ENCODE measurements around the gene NCCRP1. TPM values are rescaled to one million over a fixed set of nuclear protein-coding genes. Genes with fewer than 3 reads are reported as not detected.

The NCCRP1 gene
- total RNA-seq, 1 donor from 2014 or later, result not detected

DNA sequence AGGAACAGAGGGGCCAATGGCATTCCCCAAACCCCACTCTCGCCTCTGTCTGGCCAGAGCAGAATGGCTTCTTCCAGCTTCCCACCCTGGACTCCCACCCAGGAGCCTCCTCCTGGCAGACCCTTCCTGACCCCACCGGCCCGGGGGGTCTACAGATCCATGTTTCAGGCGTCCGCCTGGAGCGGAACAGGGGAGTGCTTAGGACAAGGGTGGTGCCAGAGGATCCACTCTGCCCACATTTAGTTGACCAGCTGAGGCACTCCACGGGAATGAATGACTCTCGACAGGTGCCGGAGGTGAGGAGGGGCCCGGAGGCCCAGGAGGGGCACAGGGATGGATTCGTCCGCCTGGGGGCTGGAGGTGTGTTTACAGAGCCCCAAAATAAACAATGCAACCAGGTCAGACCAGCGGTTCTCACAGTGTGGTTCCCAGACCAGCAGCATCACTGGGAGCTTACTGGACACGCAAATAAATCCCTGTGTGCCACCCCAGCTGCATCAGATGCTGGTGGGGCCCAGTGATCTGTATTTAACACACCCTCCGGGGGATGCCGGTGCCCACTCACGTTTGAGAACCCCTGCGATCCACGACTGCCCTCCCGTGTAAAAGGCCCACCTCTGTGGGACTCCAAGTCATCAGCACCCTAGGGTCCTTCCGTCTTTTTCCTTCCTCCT, 15.1 kb upstream of the NCCRP1 start:
- DNase-seq, result no peak
- H3K27ac Mint-ChIP-seq, result no peak overlapping the region
- H3K4me1 Mint-ChIP-seq, result no peaks in the 10 kb centered on the region
- peaks cover 5% of the 10 kb centered on the region for H3K36me3 Mint-ChIP-seq (ENCODE audit: low read depth)
- intact Hi-C loops (cut with micrococcal nuclease), result no loop called here
- H3K9me3 Mint-ChIP-seq, result no peaks in the 10 kb centered on the region
- no peak overlapping the region for H3K4me3 Mint-ChIP-seq
- H3K27me3 Mint-ChIP-seq, result no peaks in the 10 kb centered on the region

- Mint-ChIP-seq H3K4me1 (no peaks in the 10 kb centered on the region), H3K36me3 (ENCODE audit: low read depth) (peaks cover 5% of the 10 kb centered on the region), H3K27ac (no peak overlapping the region), H3K27me3 (no peaks in the 10 kb centered on the region), H3K4me3 (no peak overlapping the region), H3K9me3 (no peaks in the 10 kb centered on the region)
- intact Hi-C loops (cut with micrococcal nuclease), result no loop called here
- no peak for DNase-seq
These were observed 14.6 kb upstream of the NCCRP1 start for GRCh38 chr19:39182174-39182505.

GRCh38 chr19:39183104-39183503, 13.7 kb upstream of the NCCRP1 start:
- no peaks in the 10 kb centered on the region for H3K4me1 Mint-ChIP-seq
- no peak for DNase-seq
- no peaks in the 10 kb centered on the region for H3K27me3 Mint-ChIP-seq
- peaks cover 5% of the 10 kb centered on the region for H3K36me3 Mint-ChIP-seq (ENCODE audit: low read depth)
- intact Hi-C loops (cut with micrococcal nuclease), result no loop called here
- no peaks in the 10 kb centered on the region for H3K9me3 Mint-ChIP-seq
- H3K4me3 Mint-ChIP-seq, result no peak overlapping the region
- no peak overlapping the region for H3K27ac Mint-ChIP-seq

- intact Hi-C loops (cut with micrococcal nuclease), result no loop called here
- H3K4me3 Mint-ChIP-seq, result no peak overlapping the region
- H3K27ac Mint-ChIP-seq, result no peak overlapping the region
- peaks cover 8% of the 10 kb centered on the region for H3K27me3 Mint-ChIP-seq
- no peak for DNase-seq
- H3K9me3 Mint-ChIP-seq, result no peaks in the 10 kb centered on the region
- no peaks in the 10 kb centered on the region for H3K36me3 Mint-ChIP-seq (ENCODE audit: low read depth)
- no peaks in the 10 kb centered on the region for H3K4me1 Mint-ChIP-seq
These were observed 10.4 kb upstream of the NCCRP1 start for GRCh38 chr19:39186391-39186790.

GRCh38 chr19:39187552-39187943, 9.2 kb upstream of the NCCRP1 start:
- Mint-ChIP-seq H3K9me3 (no peaks in the 10 kb centered on the region), H3K27ac (no peak overlapping the region), H3K4me1 (no peaks in the 10 kb centered on the region), H3K4me3 (no peak overlapping the region), H3K36me3 (ENCODE audit: low read depth) (no peaks in the 10 kb centered on the region), H3K27me3 (peaks cover 9% of the 10 kb centered on the region)
- DNase-seq, result no peak
- intact Hi-C loops (cut with micrococcal nuclease), result loop anchor here (1.0 kb wide), 1 partner anchor 65 kb away; no protein-coding TSS in a partner anchor

DNA sequence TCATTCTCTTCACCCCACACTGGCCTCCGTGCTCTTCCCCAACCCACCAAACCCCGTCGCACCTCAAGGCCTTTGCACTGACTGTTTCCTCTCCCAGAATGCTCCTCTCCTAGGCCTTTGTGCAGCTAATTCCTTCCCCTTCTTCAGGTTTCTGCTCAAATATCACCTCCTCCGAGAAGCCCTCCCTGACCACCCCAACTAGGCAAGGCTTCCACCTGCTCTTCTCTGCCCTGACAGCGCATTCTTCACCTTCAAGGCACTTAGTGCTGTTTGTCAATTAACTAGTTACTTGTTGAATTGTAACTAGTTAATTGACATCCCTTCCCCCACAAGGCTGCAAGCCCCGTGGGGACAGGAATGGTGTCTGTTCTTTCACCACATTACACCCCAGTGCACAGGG, 7.8 kb upstream of the NCCRP1 start:
- H3K27ac Mint-ChIP-seq, result no peak overlapping the region
- intact Hi-C loops (cut with micrococcal nuclease), result no loop called here
- peaks cover 14% of the 10 kb centered on the region for H3K27me3 Mint-ChIP-seq
- DNase-seq, result no peak
- no peak overlapping the region for H3K4me3 Mint-ChIP-seq
- no peaks in the 10 kb centered on the region for H3K36me3 Mint-ChIP-seq (ENCODE audit: low read depth)
- H3K9me3 Mint-ChIP-seq, result no peaks in the 10 kb centered on the region
- no peaks in the 10 kb centered on the region for H3K4me1 Mint-ChIP-seq

DNA sequence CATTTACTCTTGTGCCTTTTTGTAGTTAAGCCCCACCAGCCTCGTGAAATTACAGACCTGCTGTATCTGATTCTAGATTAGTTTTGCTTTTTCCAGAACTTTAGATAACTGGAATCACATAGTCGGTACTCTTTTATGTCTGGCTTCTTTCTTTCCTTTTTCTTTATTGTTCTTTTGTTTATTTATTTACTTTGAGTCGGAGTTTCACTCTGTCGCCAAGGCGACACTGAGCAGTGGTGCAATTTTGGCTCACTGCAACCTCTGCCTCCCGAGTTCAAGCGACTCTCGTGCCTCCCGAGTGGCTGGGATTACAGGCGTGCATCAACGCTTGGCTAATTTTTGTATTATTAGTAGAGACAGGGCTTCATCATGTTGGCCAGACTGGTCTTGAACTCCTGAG, 6.0 kb upstream of the NCCRP1 start:
- H3K9me3 Mint-ChIP-seq, result no peaks in the 10 kb centered on the region
- intact Hi-C loops (cut with micrococcal nuclease), result no loop called here
- no peaks in the 10 kb centered on the region for H3K4me1 Mint-ChIP-seq
- H3K27me3 Mint-ChIP-seq, result peaks cover 26% of the 10 kb centered on the region
- no peaks in the 10 kb centered on the region for H3K36me3 Mint-ChIP-seq (ENCODE audit: low read depth)
- no peak overlapping the region for H3K4me3 Mint-ChIP-seq
- DNase-seq, result no peak
- no peak overlapping the region for H3K27ac Mint-ChIP-seq

DNA sequence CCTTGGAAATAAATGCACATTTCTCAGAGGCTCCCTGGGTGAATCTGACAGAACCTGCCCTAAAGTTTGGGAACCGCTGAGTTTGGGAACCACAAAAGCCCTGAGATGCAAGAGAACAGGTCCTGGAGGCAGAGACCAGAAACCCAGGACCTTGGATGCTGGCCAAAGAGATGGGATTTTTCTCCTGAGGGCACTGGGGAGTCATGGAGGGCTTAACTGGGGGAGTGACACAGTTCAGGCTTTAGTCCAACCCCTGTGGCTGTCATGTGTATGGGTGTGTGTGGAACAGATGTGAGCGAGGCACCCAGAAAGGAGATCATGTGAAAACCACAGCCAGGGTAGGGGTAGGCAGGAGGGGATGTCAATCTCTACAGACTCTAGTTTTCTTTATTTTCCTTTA, 3.9 kb upstream of the NCCRP1 start:
- DNase-seq, result no peak
- intact Hi-C loops (cut with micrococcal nuclease), result no loop called here
- H3K4me3 Mint-ChIP-seq, result no peak overlapping the region
- no peaks in the 10 kb centered on the region for H3K9me3 Mint-ChIP-seq
- H3K4me1 Mint-ChIP-seq, result peaks cover 7% of the 10 kb centered on the region
- H3K27ac Mint-ChIP-seq, result no peak overlapping the region
- no peaks in the 10 kb centered on the region for H3K36me3 Mint-ChIP-seq (ENCODE audit: low read depth)
- H3K27me3 Mint-ChIP-seq, result peaks cover 42% of the 10 kb centered on the region

DNA sequence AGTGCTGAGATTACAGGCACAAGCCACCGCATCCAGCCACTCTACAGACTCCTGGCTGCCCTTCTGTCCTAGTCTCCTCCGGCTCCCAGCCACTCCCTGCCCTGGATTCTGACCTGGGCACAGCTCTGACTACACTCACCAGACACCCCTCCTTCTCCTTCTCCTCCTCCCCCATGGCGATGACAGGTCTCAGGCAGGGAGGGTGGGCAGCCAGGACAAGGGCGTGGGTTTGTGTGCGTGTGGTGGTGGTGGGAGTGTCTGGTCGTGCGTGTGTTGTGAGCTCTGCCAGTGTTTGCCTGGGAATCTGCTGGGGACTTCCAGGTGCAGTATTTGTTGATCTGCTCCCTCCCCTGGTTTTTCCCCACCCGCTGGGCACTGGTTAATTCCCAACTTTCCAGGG, 3.0 kb upstream of the NCCRP1 start:
- Mint-ChIP-seq H3K27ac (no peak overlapping the region), H3K4me1 (peaks cover 7% of the 10 kb centered on the region), H3K4me3 (no peak overlapping the region), H3K9me3 (no peaks in the 10 kb centered on the region), H3K27me3 (peaks cover 50% of the 10 kb centered on the region), H3K36me3 (ENCODE audit: low read depth) (no peaks in the 10 kb centered on the region)
- DNase-seq, result no peak
- intact Hi-C loops (cut with micrococcal nuclease), result no loop called here

GRCh38 chr19:39194832-39195542, 1.8 kb upstream of the NCCRP1 start:
- intact Hi-C loops (cut with micrococcal nuclease), result no loop called here
- Mint-ChIP-seq H3K36me3 (ENCODE audit: low read depth) (no peaks in the 10 kb centered on the region), H3K4me1 (peaks cover 7% of the 10 kb centered on the region), H3K4me3 (no peak overlapping the region), H3K9me3 (no peaks in the 10 kb centered on the region), H3K27ac (no peak overlapping the region), H3K27me3 (peaks cover 52% of the 10 kb centered on the region)
- no peak for DNase-seq

DNA sequence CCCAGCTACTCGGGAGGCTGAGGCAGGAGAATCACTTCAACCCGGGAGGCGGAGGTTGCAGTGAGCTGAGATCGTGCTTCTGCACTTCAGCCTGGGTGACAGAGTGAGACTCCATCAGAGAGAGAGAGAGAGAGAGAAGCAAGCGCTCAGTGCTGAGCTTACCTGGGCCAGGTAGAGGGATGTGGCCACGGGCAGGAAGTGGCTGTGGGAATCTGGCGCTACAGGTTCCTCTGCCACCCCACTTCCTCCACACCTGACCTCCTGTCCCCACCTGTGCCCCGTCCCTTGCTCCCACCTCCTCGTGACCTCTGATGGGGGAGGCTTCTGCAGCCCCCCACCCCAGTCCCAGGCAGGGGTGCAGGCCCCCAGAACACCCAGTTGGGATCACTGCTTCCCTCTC, 1.0 kb upstream of the NCCRP1 start:
- no peaks in the 10 kb centered on the region for H3K9me3 Mint-ChIP-seq
- H3K27me3 Mint-ChIP-seq, result peaks cover 53% of the 10 kb centered on the region
- intact Hi-C loops (cut with micrococcal nuclease), result no loop called here
- H3K4me3 Mint-ChIP-seq, result no peak overlapping the region
- H3K27ac Mint-ChIP-seq, result no peak overlapping the region
- no peak for DNase-seq
- H3K4me1 Mint-ChIP-seq, result peaks cover 7% of the 10 kb centered on the region
- no peaks in the 10 kb centered on the region for H3K36me3 Mint-ChIP-seq (ENCODE audit: low read depth)

DNA sequence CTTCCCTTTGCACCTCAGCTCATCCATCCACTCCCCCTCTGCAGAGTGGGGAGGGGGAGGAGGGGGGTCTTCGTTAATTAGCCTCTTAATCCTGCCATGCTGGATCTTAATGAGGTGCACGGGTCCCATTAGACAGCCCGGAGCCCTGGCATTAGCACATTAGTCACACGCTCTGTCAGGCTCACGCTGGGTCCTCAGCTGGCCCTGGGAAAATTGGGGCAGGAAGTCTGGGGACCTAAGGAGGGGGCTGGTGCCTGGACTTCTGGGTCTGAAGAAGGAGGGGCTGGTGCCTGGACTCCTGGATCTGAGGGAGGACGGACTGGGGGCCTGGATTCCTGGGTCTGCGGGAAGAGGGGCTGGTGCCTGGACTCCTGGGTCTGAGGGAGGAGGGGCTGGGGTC, 444 bp upstream of the NCCRP1 start:
- no peak for DNase-seq
- H3K36me3 Mint-ChIP-seq (ENCODE audit: low read depth), result no peaks in the 10 kb centered on the region
- intact Hi-C loops (cut with micrococcal nuclease), result no loop called here
- no peaks in the 10 kb centered on the region for H3K9me3 Mint-ChIP-seq
- peaks cover 57% of the 10 kb centered on the region for H3K27me3 Mint-ChIP-seq
- peaks cover 7% of the 10 kb centered on the region for H3K4me1 Mint-ChIP-seq
- no peak overlapping the region for H3K4me3 Mint-ChIP-seq
- H3K27ac Mint-ChIP-seq, result no peak overlapping the region

DNA sequence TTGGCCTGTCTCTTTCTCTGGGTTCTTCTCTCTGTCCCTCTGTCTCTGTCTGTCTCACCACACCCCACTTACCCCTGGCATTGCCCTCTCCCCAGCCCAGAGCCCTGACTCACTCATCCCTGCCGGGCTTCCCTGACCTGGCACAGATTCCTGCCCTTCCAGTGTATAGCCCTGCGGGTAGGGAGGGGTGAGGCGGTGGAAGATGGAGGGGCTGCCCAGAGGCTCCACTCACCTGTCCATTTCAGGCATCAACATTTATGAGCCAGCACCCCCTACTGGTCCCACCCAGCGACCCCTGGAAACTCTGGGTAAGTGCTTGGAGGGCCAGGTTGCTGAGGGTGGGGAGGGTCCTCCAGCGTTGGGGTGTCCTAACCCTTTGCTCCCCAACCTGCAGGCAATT, 1.0 kb downstream of the NCCRP1 start:
- Mint-ChIP-seq H3K27ac (no peak overlapping the region), H3K36me3 (ENCODE audit: low read depth) (no peaks in the 10 kb centered on the region), H3K4me3 (no peak overlapping the region), H3K4me1 (peaks cover 7% of the 10 kb centered on the region), H3K27me3 (peaks cover 64% of the 10 kb centered on the region), H3K9me3 (no peaks in the 10 kb centered on the region)
- intact Hi-C loops (cut with micrococcal nuclease), result no loop called here
- no peak for DNase-seq

DNA sequence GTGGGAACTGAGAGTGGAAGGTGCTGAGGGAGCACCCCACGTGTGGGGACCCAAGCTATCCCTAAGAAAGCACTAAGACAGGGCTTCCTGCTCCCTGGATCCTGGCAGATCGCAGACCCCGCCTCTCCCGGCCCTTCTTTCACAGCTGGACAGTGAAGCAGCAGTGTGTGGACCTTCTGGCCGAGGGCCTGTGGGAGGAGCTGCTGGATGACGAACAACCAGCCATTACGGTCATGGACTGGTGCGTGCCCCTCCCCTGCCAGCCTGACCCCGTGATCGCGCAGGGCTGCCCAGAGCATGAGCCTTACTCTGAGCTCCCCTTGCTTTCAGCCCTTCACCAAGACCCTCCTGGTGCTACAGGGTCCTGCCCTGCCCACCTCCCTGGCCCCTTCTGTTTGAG, 2.3 kb downstream of the NCCRP1 start:
- Mint-ChIP-seq H3K4me3 (no peak overlapping the region), H3K27me3 (peaks cover 67% of the 10 kb centered on the region), H3K36me3 (ENCODE audit: low read depth) (no peaks in the 10 kb centered on the region), H3K4me1 (peaks cover 7% of the 10 kb centered on the region), H3K27ac (no peak overlapping the region), H3K9me3 (no peaks in the 10 kb centered on the region)
- DNase-seq, result no peak
- intact Hi-C loops (cut with micrococcal nuclease), result no loop called here
